Loucy (cell line): ENCODE results near the gene GOLGA8K.
"Not testable (repeated sequence)": the region's sequence is repeated elsewhere in the genome, so short reads cannot be mapped to it uniquely, and the experiment has no call there.

Experiments
- H2AFZ ChIP-seq: fragments of 200-600 bp; sonication (generic); 2 replicates; pipeline ENCODE4 v1.6.0; 2016; ENCODE audit warnings: antibody characterized with exemption, mild to moderate bottlenecking, low read length, moderate library complexity
- H3F3A ChIP-seq: fragments of 200-600 bp; 2 replicates; pipeline ENCODE4 v1.6.0; 2016; ENCODE audit warnings: antibody characterized with exemption, low read depth, mild to moderate bottlenecking
- H3K27me3 ChIP-seq: fragments of 200-600 bp; sonication (generic); 2 replicates; pipeline ENCODE4 v1.6.1; 2014; ENCODE audit warnings: low read length, mild to moderate bottlenecking; ENCODE audit not compliant: insufficient read depth, poor library complexity, severe bottlenecking
- H3K36me3 ChIP-seq: fragments of 200-600 bp; sonication (generic); 2 replicates; pipeline ENCODE4 v1.6.1; 2016; ENCODE audit warnings: low read length; ENCODE audit not compliant: insufficient read depth
- H3K4me1 ChIP-seq: fragments of 200-600 bp; sonication (generic); 2 replicates; pipeline ENCODE4 v1.5.1; 2014; ENCODE audit warnings: low read length, mild to moderate bottlenecking; ENCODE audit not compliant: insufficient read depth, poor library complexity, severe bottlenecking
- H3K4me2 ChIP-seq: fragments of 200-600 bp; sonication (generic); 2 replicates; pipeline ENCODE4 v1.6.0; 2014; ENCODE audit warnings: antibody characterized with exemption, low read length, low read depth, mild to moderate bottlenecking; ENCODE audit not compliant: poor library complexity, severe bottlenecking
- H3K4me3 ChIP-seq: fragments of 200-600 bp; sonication (generic); 2 replicates; pipeline ENCODE4 v1.5.1; 2014; ENCODE audit warnings: low read length, mild to moderate bottlenecking, mixed read lengths; ENCODE audit not compliant: poor library complexity, severe bottlenecking
- H3K79me2 ChIP-seq: fragments of 200-600 bp; sonication (generic); 2 replicates; pipeline ENCODE4 v1.6.1; 2014; ENCODE audit warnings: low read length; ENCODE audit not compliant: insufficient read depth
- H3K9ac ChIP-seq: fragments of 200-600 bp; sonication (generic); 2 replicates; pipeline ENCODE4 v1.6.0; 2014; ENCODE audit warnings: mild to moderate bottlenecking, low read depth, low read length, moderate library complexity; ENCODE audit not compliant: poor library complexity, severe bottlenecking
- H3K9me2 ChIP-seq: fragments of 200-600 bp; sonication (generic); replicated peaks from 2 replicates; pipeline ENCODE4 v1.6.1; 2016; ENCODE audit warnings: low read depth, low read length, mixed read lengths
- H3K9me3 ChIP-seq: fragments of 200-600 bp; sonication (generic); 2 replicates; pipeline ENCODE4 v1.6.1; 2014; ENCODE audit warnings: mild to moderate bottlenecking, antibody characterized with exemption, low read length, low read depth; ENCODE audit not compliant: insufficient read depth
- H4K20me1 ChIP-seq: fragments of 200-600 bp; sonication (generic); 2 replicates; pipeline ENCODE4 v1.6.0; 2014; ENCODE audit warnings: antibody characterized with exemption, low read length, mild to moderate bottlenecking; ENCODE audit not compliant: insufficient read depth, poor library complexity, severe bottlenecking

GOLGA8K gene

GRCh38 chr15:32394745-32395144 lies 8.3 kb downstream of the GOLGA8K start:
- H3K4me1 ChIP-seq, H3K4me2 ChIP-seq, H3F3A ChIP-seq, H2AFZ ChIP-seq, H3K9me2 ChIP-seq, H3K4me3 ChIP-seq, H3K27me3 ChIP-seq, H3K9me3 ChIP-seq, H3K9ac ChIP-seq, H3K36me3 ChIP-seq, H3K79me2 ChIP-seq, H4K20me1 ChIP-seq: not testable (repeated sequence)

- not testable (repeated sequence) for H3K27me3 ChIP-seq, H4K20me1 ChIP-seq, H3K9me3 ChIP-seq, H3F3A ChIP-seq, H3K9ac ChIP-seq, H2AFZ ChIP-seq, H3K4me1 ChIP-seq, H3K36me3 ChIP-seq, H3K4me2 ChIP-seq, H3K79me2 ChIP-seq, H3K9me2 ChIP-seq, H3K4me3 ChIP-seq
These were observed 14.9 kb downstream of the GOLGA8K start for GRCh38 chr15:32388050-32388648.

- H3K4me1 ChIP-seq, H2AFZ ChIP-seq, H3F3A ChIP-seq: not testable (repeated sequence)
These were observed 17.1 kb downstream of the GOLGA8K start for GRCh38 chr15:32385823-32386495.

GRCh38 chr15:32374185-32374584 lies 28.9 kb downstream of the GOLGA8K start:
- H3K4me3 ChIP-seq, H3K9me2 ChIP-seq, H3K4me1 ChIP-seq, H3K9ac ChIP-seq, H3K79me2 ChIP-seq, H3K9me3 ChIP-seq, H2AFZ ChIP-seq, H3K27me3 ChIP-seq, H3F3A ChIP-seq, H4K20me1 ChIP-seq, H3K4me2 ChIP-seq, H3K36me3 ChIP-seq: not testable (repeated sequence)

More at GRCh38 chr15:32385823-32386495, 17.1 kb downstream of the GOLGA8K start:
- not testable (repeated sequence) for H3K36me3 ChIP-seq, H3K79me2 ChIP-seq, H4K20me1 ChIP-seq, H3K27me3 ChIP-seq, H3K9ac ChIP-seq, H3K4me2 ChIP-seq, H3K9me2 ChIP-seq, H3K9me3 ChIP-seq, H3K4me3 ChIP-seq

GRCh38 chr15:32373707-32374106 lies 29.4 kb downstream of the GOLGA8K start:
- not testable (repeated sequence) for H3K9ac ChIP-seq, H3K9me3 ChIP-seq, H2AFZ ChIP-seq, H4K20me1 ChIP-seq, H3K79me2 ChIP-seq, H3K27me3 ChIP-seq, H3K4me2 ChIP-seq, H3F3A ChIP-seq, H3K4me1 ChIP-seq, H3K4me3 ChIP-seq, H3K36me3 ChIP-seq, H3K9me2 ChIP-seq

GRCh38 chr15:32372075-32372474 lies 31.0 kb downstream of the GOLGA8K start:
- not testable (repeated sequence) for H3K79me2 ChIP-seq, H3F3A ChIP-seq, H4K20me1 ChIP-seq, H3K9me2 ChIP-seq, H3K4me3 ChIP-seq, H3K9ac ChIP-seq, H3K4me1 ChIP-seq, H3K36me3 ChIP-seq, H3K4me2 ChIP-seq, H3K27me3 ChIP-seq, H2AFZ ChIP-seq, H3K9me3 ChIP-seq

GRCh38 chr15:32370526-32370925 lies 32.6 kb downstream of the GOLGA8K start:
- H2AFZ ChIP-seq, H3K4me3 ChIP-seq, H3K9me2 ChIP-seq, H3K9ac ChIP-seq, H3K9me3 ChIP-seq, H3K36me3 ChIP-seq, H3F3A ChIP-seq, H3K4me2 ChIP-seq, H3K4me1 ChIP-seq, H3K27me3 ChIP-seq, H3K79me2 ChIP-seq, H4K20me1 ChIP-seq: not testable (repeated sequence)
